ENCODE data around the gene TMEM198. TPM values are rescaled to one million over a fixed set of nuclear protein-coding genes. Genes with fewer than 3 reads are reported as not detected.

TMEM198 gene
- total and polyA plus RNA-seq, 9 of the 15 experiments (the other 6 are each of a cell fraction or from before 2014, with no cell fraction given): 0.03 to 3.8 (median 1.0) TPM

DNA sequence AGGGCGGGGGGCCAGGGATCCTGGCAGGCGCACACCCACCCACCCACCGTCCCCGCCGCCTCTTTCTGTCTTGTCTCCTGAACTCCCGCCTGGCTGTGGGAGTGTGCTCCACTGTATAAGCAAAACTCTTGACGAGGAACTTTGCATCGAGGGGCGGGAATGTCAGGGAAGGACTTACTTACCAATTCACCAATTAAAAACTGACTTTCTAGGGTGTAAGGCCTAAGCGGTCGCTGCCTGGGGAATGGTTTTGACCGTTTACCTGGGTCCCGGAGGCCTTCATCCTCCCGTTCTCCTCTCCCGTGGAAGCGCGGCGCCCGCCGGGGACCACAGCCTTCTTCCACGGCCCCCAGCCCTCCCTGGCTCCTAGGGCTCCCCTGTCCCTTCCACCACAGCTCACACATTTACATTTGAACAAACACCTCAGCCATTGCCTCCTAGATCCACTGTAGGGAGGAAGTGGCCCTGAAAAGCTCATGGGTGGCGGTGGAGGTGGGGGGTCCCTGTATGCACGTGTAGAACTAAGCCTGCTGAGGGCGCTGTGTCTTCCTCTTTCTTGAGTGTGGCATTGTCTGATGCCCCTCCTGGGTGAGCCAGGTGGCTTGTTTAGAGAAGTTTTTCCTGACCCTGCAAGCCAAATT, 20.7 kb upstream of the TMEM198 start (continued):
- TF ChIP-seq, protein P1, sequence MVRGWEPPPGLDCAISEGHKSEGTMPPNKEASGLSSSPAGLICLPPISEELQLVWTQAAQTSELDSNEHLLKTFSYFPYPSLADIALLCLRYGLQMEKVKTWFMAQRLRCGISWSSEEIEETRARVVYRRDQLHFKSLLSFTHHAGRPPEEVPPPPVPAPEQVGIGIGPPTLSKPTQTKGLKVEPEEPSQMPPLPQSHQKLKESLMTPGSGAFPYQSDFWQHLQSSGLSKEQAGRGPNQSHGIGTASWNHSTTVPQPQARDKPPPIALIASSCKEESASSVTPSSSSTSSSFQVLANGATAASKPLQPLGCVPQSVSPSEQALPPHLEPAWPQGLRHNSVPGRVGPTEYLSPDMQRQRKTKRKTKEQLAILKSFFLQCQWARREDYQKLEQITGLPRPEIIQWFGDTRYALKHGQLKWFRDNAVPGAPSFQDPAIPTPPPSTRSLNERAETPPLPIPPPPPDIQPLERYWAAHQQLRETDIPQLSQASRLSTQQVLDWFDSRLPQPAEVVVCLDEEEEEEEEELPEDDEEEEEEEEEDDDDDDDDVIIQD (CRISPR knock-in tag; IDR thresholded peaks at IDR 0.05): no peak
- TF ChIP-seq, protein P2, sequence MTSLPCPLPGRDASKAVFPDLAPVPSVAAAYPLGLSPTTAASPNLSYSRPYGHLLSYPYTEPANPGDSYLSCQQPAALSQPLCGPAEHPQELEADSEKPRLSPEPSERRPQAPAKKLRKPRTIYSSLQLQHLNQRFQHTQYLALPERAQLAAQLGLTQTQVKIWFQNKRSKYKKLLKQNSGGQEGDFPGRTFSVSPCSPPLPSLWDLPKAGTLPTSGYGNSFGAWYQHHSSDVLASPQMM (CRISPR knock-in tag; IDR thresholded peaks at IDR 0.05): no peak
- TF ChIP-seq, protein P3, sequence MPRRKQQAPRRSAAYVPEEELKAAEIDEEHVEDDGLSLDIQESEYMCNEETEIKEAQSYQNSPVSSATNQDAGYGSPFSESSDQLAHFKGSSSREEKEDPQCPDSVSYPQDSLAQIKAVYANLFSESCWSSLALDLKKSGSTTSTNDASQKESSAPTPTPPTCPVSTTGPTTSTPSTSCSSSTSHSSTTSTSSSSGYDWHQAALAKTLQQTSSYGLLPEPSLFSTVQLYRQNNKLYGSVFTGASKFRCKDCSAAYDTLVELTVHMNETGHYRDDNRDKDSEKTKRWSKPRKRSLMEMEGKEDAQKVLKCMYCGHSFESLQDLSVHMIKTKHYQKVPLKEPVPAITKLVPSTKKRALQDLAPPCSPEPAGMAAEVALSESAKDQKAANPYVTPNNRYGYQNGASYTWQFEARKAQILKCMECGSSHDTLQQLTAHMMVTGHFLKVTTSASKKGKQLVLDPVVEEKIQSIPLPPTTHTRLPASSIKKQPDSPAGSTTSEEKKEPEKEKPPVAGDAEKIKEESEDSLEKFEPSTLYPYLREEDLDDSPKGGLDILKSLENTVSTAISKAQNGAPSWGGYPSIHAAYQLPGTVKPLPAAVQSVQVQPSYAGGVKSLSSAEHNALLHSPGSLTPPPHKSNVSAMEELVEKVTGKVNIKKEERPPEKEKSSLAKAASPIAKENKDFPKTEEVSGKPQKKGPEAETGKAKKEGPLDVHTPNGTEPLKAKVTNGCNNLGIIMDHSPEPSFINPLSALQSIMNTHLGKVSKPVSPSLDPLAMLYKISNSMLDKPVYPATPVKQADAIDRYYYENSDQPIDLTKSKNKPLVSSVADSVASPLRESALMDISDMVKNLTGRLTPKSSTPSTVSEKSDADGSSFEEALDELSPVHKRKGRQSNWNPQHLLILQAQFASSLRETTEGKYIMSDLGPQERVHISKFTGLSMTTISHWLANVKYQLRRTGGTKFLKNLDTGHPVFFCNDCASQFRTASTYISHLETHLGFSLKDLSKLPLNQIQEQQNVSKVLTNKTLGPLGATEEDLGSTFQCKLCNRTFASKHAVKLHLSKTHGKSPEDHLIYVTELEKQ (CRISPR knock-in tag; IDR thresholded peaks at IDR 0.05): no peak
- TF ChIP-seq ERF (CRISPR knock-in tag; IDR thresholded peaks at IDR 0.05) (0 out of 2 replicates have a peak, but pooled peaks have one; percentile 22), ZFX (CRISPR knock-in tag; IDR thresholded peaks at IDR 0.05) (peak; percentile 48), TSC22D4 (tag; IDR thresholded peaks at IDR 0.05) (no peak), SPI1 (IDR thresholded peaks at IDR 0.05; ENCODE audit: borderline replicate concordance, low read depth, low read length) (peak; percentile 81), ARID2 (IDR thresholded peaks at IDR 0.05) (no peak), MYC (IDR thresholded peaks at IDR 0.05; ENCODE audit: low read depth, low read length) (no peak), MYC (CRISPR knock-in tag; IDR thresholded peaks at IDR 0.05; ENCODE audit: borderline replicate concordance, low read depth) (no peak), ZNF133 (CRISPR knock-in tag; IDR thresholded peaks at IDR 0.05) (no peak), TBL1XR1 (IDR thresholded peaks at IDR 0.05; ENCODE audit: low read length in 2 of 2) (no peak), RAD21 (CRISPR knock-in tag; conservative IDR thresholded peaks at IDR 0.05 in 1 of 2, IDR thresholded peaks at IDR 0.05 in 1 of 2) (no peak), MYNN (IDR thresholded peaks at IDR 0.05) (no peak), MYNN (CRISPR knock-in tag; IDR thresholded peaks at IDR 0.05) (no peak), HMGN3 (IDR thresholded peaks at IDR 0.05; ENCODE audit: borderline replicate concordance, extremely low read depth, insufficient read length, low read depth, low read length) (peak; percentile 7), MAFK (IDR thresholded peaks at IDR 0.05; ENCODE audit: low read length) (no peak), SRSF1 (IDR thresholded peaks at IDR 0.05; ENCODE audit: low read depth, low read length) (no peak), U2AF1 (optimal IDR thresholded peaks at IDR 0.05; ENCODE audit: low read depth, low read length) (no peak), FOXA3 (CRISPR knock-in tag; conservative IDR thresholded peaks at IDR 0.05 in 1 of 2, IDR thresholded peaks at IDR 0.05 in 1 of 2) (no peak)
- TF ChIP-seq, protein P4, sequence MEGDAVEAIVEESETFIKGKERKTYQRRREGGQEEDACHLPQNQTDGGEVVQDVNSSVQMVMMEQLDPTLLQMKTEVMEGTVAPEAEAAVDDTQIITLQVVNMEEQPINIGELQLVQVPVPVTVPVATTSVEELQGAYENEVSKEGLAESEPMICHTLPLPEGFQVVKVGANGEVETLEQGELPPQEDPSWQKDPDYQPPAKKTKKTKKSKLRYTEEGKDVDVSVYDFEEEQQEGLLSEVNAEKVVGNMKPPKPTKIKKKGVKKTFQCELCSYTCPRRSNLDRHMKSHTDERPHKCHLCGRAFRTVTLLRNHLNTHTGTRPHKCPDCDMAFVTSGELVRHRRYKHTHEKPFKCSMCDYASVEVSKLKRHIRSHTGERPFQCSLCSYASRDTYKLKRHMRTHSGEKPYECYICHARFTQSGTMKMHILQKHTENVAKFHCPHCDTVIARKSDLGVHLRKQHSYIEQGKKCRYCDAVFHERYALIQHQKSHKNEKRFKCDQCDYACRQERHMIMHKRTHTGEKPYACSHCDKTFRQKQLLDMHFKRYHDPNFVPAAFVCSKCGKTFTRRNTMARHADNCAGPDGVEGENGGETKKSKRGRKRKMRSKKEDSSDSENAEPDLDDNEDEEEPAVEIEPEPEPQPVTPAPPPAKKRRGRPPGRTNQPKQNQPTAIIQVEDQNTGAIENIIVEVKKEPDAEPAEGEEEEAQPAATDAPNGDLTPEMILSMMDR (IDR thresholded peaks at IDR 0.05 in 2 of 3, conservative IDR thresholded peaks at IDR 0.05 in 1 of 3; ENCODE audit: insufficient read depth in 2 of 3, low read depth in 1 of 3, low read length in 3 of 3): peak; percentile 28 to 45 (median 35)

All from K562 (cell line).